MCF 10A (cell line): ENCODE data around the gene C10orf62. TPM values are rescaled to one million over a fixed set of nuclear protein-coding genes. Genes with fewer than 3 reads are reported as not detected.
"Not testable (repeated sequence)": the region's sequence is repeated elsewhere in the genome, so short reads cannot be mapped to it uniquely, and the experiment has no call there.

ENCODE experiments used
- BruUV-seq: library from RNA; stranded (reverse); fragments of 400-500 nt; replicated peaks from 2 replicates; lab custom pipeline; 2021; lab: Mats Ljungman, UMichigan
- CTCF ChIA-PET: fragments of 300-600 bp; sonication (Branson Sonifier 250); formaldehyde crosslinking; extraction: SDS; loops from one replicate; lab custom pipeline; 2021; ENCODE audit warnings: antibody characterized with exemption, inconsistent platforms; lab: Yijun Ruan, JAX
- POLR2A ChIA-PET: fragments of 300-600, 350-650 bp; sonication (Branson Sonifier 250); formaldehyde crosslinking; extraction: SDS; loops from one replicate; lab custom pipeline; 2020; ENCODE audit warnings: antibody characterized with exemption, inconsistent platforms; lab: Yijun Ruan, JAX
- DNase-seq: peaks from one replicate; pipeline ENCODE4 v3.0.0-alpha.2; 2018; ENCODE audit not compliant: unreplicated experiment
- H3K27ac Mint-ChIP-seq: one replicate; pipeline ENCODE4 v1.8.0; 2022; ENCODE audit warnings: mild to moderate bottlenecking, low read depth, mixed read lengths; ENCODE audit not compliant: unreplicated experiment
- H3K27me3 Mint-ChIP-seq: one replicate; pipeline ENCODE4 v1.8.0; 2022; ENCODE audit warnings: mixed read lengths; ENCODE audit not compliant: insufficient read depth, unreplicated experiment
- H3K36me3 Mint-ChIP-seq: one replicate; pipeline ENCODE4 v1.8.0; 2022; ENCODE audit warnings: mild to moderate bottlenecking, moderate library complexity, mixed read lengths; ENCODE audit not compliant: insufficient read depth, unreplicated experiment
- H3K4me1 Mint-ChIP-seq: one replicate; pipeline ENCODE4 v1.8.0; 2022; ENCODE audit warnings: mixed read lengths; ENCODE audit not compliant: insufficient read depth, unreplicated experiment
- H3K4me3 Mint-ChIP-seq: one replicate; pipeline ENCODE4 v1.8.0; 2022; ENCODE audit warnings: mild to moderate bottlenecking, moderate library complexity, mixed read lengths; ENCODE audit not compliant: unreplicated experiment
- H3K9me3 Mint-ChIP-seq: one replicate; pipeline ENCODE4 v1.8.0; 2022; ENCODE audit warnings: mixed read lengths; ENCODE audit not compliant: unreplicated experiment
- CTCF ChIP-seq: fragments of 200-600 bp; IDR thresholded peaks from one replicate; pipeline ENCODE4 v1.8.0; 2022; ENCODE audit warnings: antibody characterized with exemption, mild to moderate bottlenecking; ENCODE audit not compliant: unreplicated experiment
- intact Hi-C: fragments of 100-400 bp; cut with micrococcal nuclease; formaldehyde crosslinking; loops from 2 replicates; pipeline ENCODE4 v1.14.1; 2022
- total RNA-seq: library from RNA; stranded (reverse); gene quantifications from 2 replicates; pipeline ENCODE4 v1.2.3, GENCODE V29; 2022

C10orf62 gene
- total RNA-seq, 1 experiment from 2014 or later = 0.26 TPM

- CTCF ChIA-PET = interaction anchor here (0.5 to 12.4 kb wide), 15 partner anchors 9 to 151 kb away, joined by 3 to 373 read pairs (median 4); partner anchors contain the start of genes HOGA1 and MORN4
- intact Hi-C loops = loop anchor here (5.0 kb wide), 2 partner anchors 112 to 158 kb away; no protein-coding TSS in a partner anchor
- H3K27ac Mint-ChIP-seq = peak overlapping the region; percentile 21
- H3K4me3 Mint-ChIP-seq = no peak overlapping the region
- no TSS peak for BruUV-seq
- DNase-seq = peak; percentile 99
- H3K27me3 Mint-ChIP-seq = no peaks in the 10 kb centered on the region
- H3K9me3 Mint-ChIP-seq = no peaks in the 10 kb centered on the region
- H3K36me3 Mint-ChIP-seq = peaks cover under 1% of the 10 kb centered on the region
- H3K4me1 Mint-ChIP-seq = peaks cover 40% of the 10 kb centered on the region
- POLR2A ChIA-PET = interaction anchor here (0.8 to 6.5 kb wide), 18 partner anchors 10 to 173 kb away, joined by 3 to 184 read pairs (median 5); partner anchors contain the start of genes HOGA1, PI4K2A, RRP12 and UBTD1
- TF ChIP-seq CTCF = no peak
Measured at GRCh38 chr10:97574374-97575126, 15.0 kb upstream of the C10orf62 start.

DNA sequence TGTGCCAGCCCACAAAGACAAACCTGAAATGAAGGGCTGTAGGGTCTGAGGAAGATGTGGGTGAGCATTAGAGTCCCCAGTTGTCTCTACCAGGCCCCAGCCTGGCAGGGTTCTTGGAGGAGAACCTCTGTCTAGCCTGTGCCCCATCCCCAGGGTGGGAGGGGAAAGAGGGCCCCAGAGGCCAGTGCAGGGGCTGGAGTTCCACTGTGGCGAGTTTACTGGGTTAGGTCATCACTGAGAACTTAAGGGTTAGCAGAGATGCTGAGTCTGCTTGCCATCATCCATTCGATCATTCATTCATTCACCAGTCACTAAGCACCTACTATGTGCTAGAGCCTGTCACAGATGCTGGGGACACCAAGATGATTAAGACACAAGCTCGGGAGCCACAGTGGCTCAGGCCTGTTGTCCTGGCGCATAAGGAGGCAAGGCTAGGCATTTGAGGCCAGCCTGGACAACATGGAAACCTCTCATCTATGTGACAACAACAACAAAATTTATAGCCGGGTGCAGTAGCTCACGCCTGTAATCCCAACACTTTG lies 14.3 kb upstream of the C10orf62 start:
- peak overlapping the region; percentile 21 for H3K27ac Mint-ChIP-seq

DNA sequence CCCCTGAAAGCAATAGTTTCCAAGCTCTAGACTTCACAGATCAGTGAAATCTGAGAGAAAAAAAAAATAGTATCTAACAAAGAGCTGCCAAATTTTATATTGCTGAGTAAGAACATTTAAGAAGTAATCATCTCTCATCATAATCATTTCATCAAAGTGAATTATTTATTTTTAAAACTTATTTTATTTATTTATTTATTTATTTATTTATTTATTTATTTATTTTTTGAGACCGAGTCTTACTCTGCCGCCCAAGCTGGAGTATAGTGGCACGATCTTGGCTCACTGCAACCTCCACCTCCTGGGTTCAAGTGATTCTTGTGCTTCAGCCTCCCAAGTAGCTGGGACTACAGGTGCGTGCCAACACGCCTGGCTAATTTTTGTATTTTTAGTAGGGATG lies 13.0 kb upstream of the C10orf62 start:
- not testable (repeated sequence) for BruUV-seq

More for the DNA sequence above, 14.3 kb upstream of the C10orf62 start:
- intact Hi-C loops = no loop called here
- no peak overlapping the region for H3K4me3 Mint-ChIP-seq
- peaks cover 40% of the 10 kb centered on the region for H3K4me1 Mint-ChIP-seq
- DNase-seq = no peak
- TF ChIP-seq CTCF = no peak
- no peaks in the 10 kb centered on the region for H3K27me3 Mint-ChIP-seq
- ChIA-PET POLR2A (interaction anchor here (0.6 to 6.5 kb wide), 20 partner anchors 10 to 174 kb away, joined by 3 to 184 read pairs (median 5); partner anchors contain the start of genes HOGA1, PI4K2A, RRP12 and UBTD1), CTCF (interaction anchor here (0.6 to 12.4 kb wide), 11 partner anchors 9 to 231 kb away, joined by 3 to 373 read pairs (median 3); partner anchors contain the start of genes C10orf62 and HOGA1)
- no TSS peak for BruUV-seq
- no peaks in the 10 kb centered on the region for H3K9me3 Mint-ChIP-seq
- peaks cover 7% of the 10 kb centered on the region for H3K36me3 Mint-ChIP-seq

GRCh38 chr10:97577701-97578100 lies 11.8 kb upstream of the C10orf62 start:
- POLR2A ChIA-PET = interaction anchor here (0.6 to 1.3 kb wide), 4 partner anchors 18 to 80 kb away, joined by 3 to 6 read pairs (median 5); no protein-coding TSS in a partner anchor
- no TSS peak for BruUV-seq

More for the DNA sequence above, 13.0 kb upstream of the C10orf62 start:
- DNase-seq, H3K27me3 Mint-ChIP-seq, H3K27ac Mint-ChIP-seq, H3K9me3 Mint-ChIP-seq, H3K4me3 Mint-ChIP-seq, H3K36me3 Mint-ChIP-seq, intact Hi-C loops: not testable (repeated sequence)
- ChIA-PET POLR2A (interaction anchor here (0.6 to 6.5 kb wide), 6 partner anchors 7 to 740 kb away, joined by 3 to 184 read pairs (median 4); partner anchors contain the start of gene HOGA1), CTCF (interaction anchor here (0.8 to 12.4 kb wide), 4 partner anchors 9 to 36 kb away, joined by 4 to 373 read pairs (median 5); no protein-coding TSS in a partner anchor)
- peaks cover 35% of the 10 kb centered on the region for H3K4me1 Mint-ChIP-seq

More at GRCh38 chr10:97577701-97578100, 11.8 kb upstream of the C10orf62 start:
- Mint-ChIP-seq H3K4me1 (peaks cover 24% of the 10 kb centered on the region), H3K27ac (no peak overlapping the region), H3K4me3 (no peak overlapping the region), H3K27me3 (no peaks in the 10 kb centered on the region), H3K36me3 (peaks cover 7% of the 10 kb centered on the region), H3K9me3 (no peaks in the 10 kb centered on the region)
- intact Hi-C loops = no loop called here
- CTCF ChIA-PET = interaction anchor here (0.6 to 12.4 kb wide), 4 partner anchors 9 to 79 kb away, joined by 3 to 373 read pairs (median 4); partner anchors contain the start of gene UBTD1
- TF ChIP-seq CTCF = no peak
- no peak for DNase-seq
